ENCODE data around the gene WIPF3.

GRCh38 chr7:29882481-29882880 is 76.2 kb downstream of the WIPF3 start:
- no peak for TF ChIP-seq POLR2A (IDR thresholded peaks at IDR 0.05)
- TF ChIP-seq CTCF (IDR thresholded peaks at IDR 0.05) = no peak
